Loucy (cell line): ENCODE data around the gene MTG2.

Experiments used
- H2AFZ ChIP-seq: fragments of 200-600 bp; sonication (generic); 2 replicates; pipeline ENCODE4 v1.6.0; 2016; ENCODE audit warnings: antibody characterized with exemption, mild to moderate bottlenecking, low read length, moderate library complexity
- H3F3A ChIP-seq: fragments of 200-600 bp; 2 replicates; pipeline ENCODE4 v1.6.0; 2016; ENCODE audit warnings: antibody characterized with exemption, low read depth, mild to moderate bottlenecking
- H3K27me3 ChIP-seq: fragments of 200-600 bp; sonication (generic); 2 replicates; pipeline ENCODE4 v1.6.1; 2014; ENCODE audit warnings: low read length, mild to moderate bottlenecking; ENCODE audit not compliant: insufficient read depth, poor library complexity, severe bottlenecking
- H3K36me3 ChIP-seq: fragments of 200-600 bp; sonication (generic); 2 replicates; pipeline ENCODE4 v1.6.1; 2016; ENCODE audit warnings: low read length; ENCODE audit not compliant: insufficient read depth
- H3K4me1 ChIP-seq: fragments of 200-600 bp; sonication (generic); 2 replicates; pipeline ENCODE4 v1.5.1; 2014; ENCODE audit warnings: low read length, mild to moderate bottlenecking; ENCODE audit not compliant: insufficient read depth, poor library complexity, severe bottlenecking
- H3K4me2 ChIP-seq: fragments of 200-600 bp; sonication (generic); 2 replicates; pipeline ENCODE4 v1.6.0; 2014; ENCODE audit warnings: antibody characterized with exemption, low read length, low read depth, mild to moderate bottlenecking; ENCODE audit not compliant: poor library complexity, severe bottlenecking
- H3K4me3 ChIP-seq: fragments of 200-600 bp; sonication (generic); 2 replicates; pipeline ENCODE4 v1.5.1; 2014; ENCODE audit warnings: low read length, mild to moderate bottlenecking, mixed read lengths; ENCODE audit not compliant: poor library complexity, severe bottlenecking
- H3K79me2 ChIP-seq: fragments of 200-600 bp; sonication (generic); 2 replicates; pipeline ENCODE4 v1.6.1; 2014; ENCODE audit warnings: low read length; ENCODE audit not compliant: insufficient read depth
- H3K9ac ChIP-seq: fragments of 200-600 bp; sonication (generic); 2 replicates; pipeline ENCODE4 v1.6.0; 2014; ENCODE audit warnings: mild to moderate bottlenecking, low read depth, low read length, moderate library complexity; ENCODE audit not compliant: poor library complexity, severe bottlenecking
- H3K9me2 ChIP-seq: fragments of 200-600 bp; sonication (generic); replicated peaks from 2 replicates; pipeline ENCODE4 v1.6.1; 2016; ENCODE audit warnings: low read depth, low read length, mixed read lengths
- H3K9me3 ChIP-seq: fragments of 200-600 bp; sonication (generic); 2 replicates; pipeline ENCODE4 v1.6.1; 2014; ENCODE audit warnings: mild to moderate bottlenecking, antibody characterized with exemption, low read length, low read depth; ENCODE audit not compliant: insufficient read depth
- H4K20me1 ChIP-seq: fragments of 200-600 bp; sonication (generic); 2 replicates; pipeline ENCODE4 v1.6.0; 2014; ENCODE audit warnings: antibody characterized with exemption, low read length, mild to moderate bottlenecking; ENCODE audit not compliant: insufficient read depth, poor library complexity, severe bottlenecking
- CTCF ChIP-seq: fragments of 200-600 bp; sonication (generic); conservative IDR thresholded peaks from 2 replicates; pipeline ENCODE4 v1.5.1; 2014; ENCODE audit warnings: mild to moderate bottlenecking, antibody characterized with exemption, low read length
- EZH2phosphoT487 ChIP-seq: fragments of 200-600 bp; IDR thresholded peaks from 2 replicates; pipeline ENCODE4 v1.6.1; 2018; ENCODE audit warnings: antibody characterized with exemption, mild to moderate bottlenecking, moderate library complexity, borderline replicate concordance

MTG2 gene

DNA sequence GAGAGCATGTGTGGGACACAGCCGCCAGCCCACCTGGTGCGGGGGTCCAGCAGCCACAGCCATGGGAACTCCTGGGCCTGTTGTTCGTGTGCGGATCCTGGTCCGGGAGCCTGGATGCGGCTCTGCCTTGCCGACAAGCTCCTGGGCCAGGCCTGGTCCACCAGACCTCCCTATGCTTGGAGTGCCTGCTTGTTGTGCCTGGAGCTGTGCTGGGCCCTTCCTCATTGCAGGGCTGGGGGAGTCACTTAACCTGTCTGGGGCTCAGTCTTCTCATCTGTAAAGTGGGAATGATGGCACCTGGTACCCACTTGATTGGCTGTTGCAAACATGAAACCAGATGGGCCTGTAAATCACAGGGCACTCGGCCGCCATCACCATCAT, 52.9 kb downstream of the MTG2 start:
- H2AFZ ChIP-seq, result no peak overlapping the region
- peaks cover 22% of the 10 kb centered on the region for H3K79me2 ChIP-seq
- H3K9me3 ChIP-seq, result no peaks in the 10 kb centered on the region
- peaks cover 16% of the 10 kb centered on the region for H4K20me1 ChIP-seq
- no peaks in the 10 kb centered on the region for H3K9me2 ChIP-seq
- H3F3A ChIP-seq, result no peaks in the 10 kb centered on the region
- no peak overlapping the region for H3K4me2 ChIP-seq
- no peak for TF ChIP-seq CTCF
- TF ChIP-seq EZH2phosphoT487, result no peak
- H3K27me3 ChIP-seq, result no peaks in the 10 kb centered on the region
- H3K4me3 ChIP-seq, result no peak overlapping the region
- no peak overlapping the region for H3K9ac ChIP-seq
- no peaks in the 10 kb centered on the region for H3K36me3 ChIP-seq
- peaks cover 22% of the 10 kb centered on the region for H3K4me1 ChIP-seq

GRCh38 chr20:62236200-62236599, 53.4 kb downstream of the MTG2 start:
- Histone ChIP-seq H3F3A (no peaks in the 10 kb centered on the region), H3K4me1 (peaks cover 26% of the 10 kb centered on the region), H3K36me3 (no peaks in the 10 kb centered on the region), H3K9me2 (no peaks in the 10 kb centered on the region), H3K9me3 (no peaks in the 10 kb centered on the region), H3K79me2 (peaks cover 26% of the 10 kb centered on the region), H2AFZ (no peak overlapping the region), H4K20me1 (peaks cover 20% of the 10 kb centered on the region), H3K9ac (no peak overlapping the region), H3K27me3 (no peaks in the 10 kb centered on the region), H3K4me3 (no peak overlapping the region), H3K4me2 (no peak overlapping the region)
- TF ChIP-seq EZH2phosphoT487, result no peak
- no peak for TF ChIP-seq CTCF

DNA sequence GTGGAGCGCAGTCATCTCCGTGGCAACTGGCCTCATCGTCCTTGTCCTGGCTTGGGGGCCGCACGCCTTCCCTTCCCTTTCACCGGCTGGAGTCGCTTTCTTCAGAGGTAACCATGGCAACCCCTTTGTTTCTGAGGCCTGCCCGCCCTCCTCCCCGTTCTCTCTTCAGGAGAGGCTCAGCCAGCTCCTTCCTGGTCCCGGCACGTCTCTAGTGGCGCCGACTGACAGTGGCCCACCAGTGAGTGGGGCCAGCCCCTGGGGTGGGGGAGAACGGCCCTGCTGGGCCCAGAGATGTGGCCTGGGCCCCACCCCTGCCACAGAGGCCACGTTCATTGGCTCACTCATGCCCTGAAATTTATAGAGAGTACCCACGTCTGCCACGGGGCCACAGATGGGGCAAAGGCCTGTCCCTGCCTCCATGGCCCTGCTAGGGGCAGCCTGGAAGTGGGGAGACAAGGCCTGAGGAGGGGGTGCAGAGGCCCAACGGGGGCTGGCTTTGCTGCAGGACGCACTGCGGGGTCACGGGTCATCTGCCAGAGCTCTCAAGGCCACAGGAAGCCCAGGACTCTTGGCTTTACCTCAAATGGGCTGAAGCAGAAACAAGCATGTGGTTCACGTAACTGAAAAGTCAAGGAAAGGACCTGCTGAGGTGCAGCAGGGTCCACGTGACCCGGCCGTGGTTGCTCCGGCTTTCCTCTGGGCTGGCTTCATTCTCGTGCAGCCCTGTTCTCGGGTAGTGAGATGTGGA, 54.1 kb downstream of the MTG2 start:
- H3K4me1 ChIP-seq, result peaks cover 33% of the 10 kb centered on the region
- H3K9me2 ChIP-seq, result no peaks in the 10 kb centered on the region
- peaks cover 34% of the 10 kb centered on the region for H3K79me2 ChIP-seq
- no peaks in the 10 kb centered on the region for H3F3A ChIP-seq
- H3K4me3 ChIP-seq, result no peak overlapping the region
- TF ChIP-seq EZH2phosphoT487 (no peak), CTCF (no peak)
- no peak overlapping the region for H3K9ac ChIP-seq
- H2AFZ ChIP-seq, result no peak overlapping the region
- H4K20me1 ChIP-seq, result peaks cover 27% of the 10 kb centered on the region
- H3K36me3 ChIP-seq, result no peaks in the 10 kb centered on the region
- no peaks in the 10 kb centered on the region for H3K27me3 ChIP-seq
- no peak overlapping the region for H3K4me2 ChIP-seq
- H3K9me3 ChIP-seq, result no peaks in the 10 kb centered on the region
